HEK293T (cell line): ENCODE measurements around the gene CYP46A1.

Experiments
- CTBP1 ChIP-seq: fragments of 450-650 bp; IDR thresholded peaks from 2 replicates; pipeline ENCODE4 v1.6.1; 2016; ENCODE audit warnings: borderline replicate concordance
- FOXM1 ChIP-seq: fragments of 450-650 bp; IDR thresholded peaks from 2 replicates; pipeline ENCODE4 v1.6.1; 2017; ENCODE audit warnings: mild to moderate bottlenecking, borderline replicate concordance
- L3MBTL2 ChIP-seq: fragments of 450-650 bp; conservative IDR thresholded peaks from 2 replicates; pipeline ENCODE4 v1.6.1; 2016; ENCODE audit warnings: mild to moderate bottlenecking
- TARDBP ChIP-seq: fragments of 450-650 bp; IDR thresholded peaks from 2 replicates; pipeline ENCODE4 v1.6.1; 2016
- TF ChIP-seq, protein P1 (sequence below): fragments of 450-650 bp; IDR thresholded peaks from 2 replicates; pipeline ENCODE4 v1.6.1; 2016

DNA sequence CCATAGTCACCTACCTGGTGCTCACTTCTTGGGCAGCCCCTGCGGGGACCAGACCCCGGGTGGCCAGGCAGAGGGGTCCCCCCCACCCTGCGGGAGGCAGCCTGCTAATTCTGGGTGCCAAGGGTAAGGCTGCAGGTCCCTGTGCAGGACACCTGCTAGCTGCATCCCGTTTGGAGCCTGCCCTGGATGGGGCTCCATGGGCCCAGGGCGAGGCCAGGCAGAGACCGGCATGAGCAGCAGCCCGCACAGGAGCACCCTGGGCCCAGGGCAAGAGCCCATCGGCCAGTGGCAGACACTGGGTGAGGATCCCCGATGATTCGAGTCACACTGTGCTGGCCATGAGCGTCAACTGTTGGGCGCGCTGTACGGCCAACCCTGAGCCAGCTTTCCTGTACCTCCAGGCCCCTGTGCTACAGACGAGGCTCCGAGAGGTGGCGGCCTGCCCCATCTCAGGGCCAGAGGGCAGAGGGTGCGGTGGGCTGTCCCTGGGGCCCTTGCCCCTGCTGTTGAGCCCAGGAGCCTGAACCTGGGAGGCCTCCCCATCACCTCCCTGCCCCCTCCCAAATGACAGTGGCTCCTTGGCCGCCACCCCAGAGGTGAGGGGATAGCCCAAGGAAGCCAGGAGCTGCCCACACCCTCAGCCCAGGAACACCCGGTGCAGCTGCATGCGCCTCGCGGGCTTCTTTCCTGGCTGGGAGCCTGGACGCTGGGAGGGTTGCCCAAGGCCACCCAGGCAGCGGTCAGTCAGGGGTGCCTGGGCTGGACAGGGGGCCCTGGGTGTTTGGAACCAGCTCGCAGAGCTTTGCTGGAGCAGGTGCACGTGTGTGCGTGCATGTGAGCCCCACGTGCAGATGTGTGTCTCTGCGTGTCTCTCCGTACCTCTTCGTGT, 47.7 kb downstream of the CYP46A1 start:
- TF ChIP-seq TARDBP (no peak), L3MBTL2 (no peak), CTBP1 (no peak), FOXM1 (no peak)
- TF ChIP-seq, protein P1, sequence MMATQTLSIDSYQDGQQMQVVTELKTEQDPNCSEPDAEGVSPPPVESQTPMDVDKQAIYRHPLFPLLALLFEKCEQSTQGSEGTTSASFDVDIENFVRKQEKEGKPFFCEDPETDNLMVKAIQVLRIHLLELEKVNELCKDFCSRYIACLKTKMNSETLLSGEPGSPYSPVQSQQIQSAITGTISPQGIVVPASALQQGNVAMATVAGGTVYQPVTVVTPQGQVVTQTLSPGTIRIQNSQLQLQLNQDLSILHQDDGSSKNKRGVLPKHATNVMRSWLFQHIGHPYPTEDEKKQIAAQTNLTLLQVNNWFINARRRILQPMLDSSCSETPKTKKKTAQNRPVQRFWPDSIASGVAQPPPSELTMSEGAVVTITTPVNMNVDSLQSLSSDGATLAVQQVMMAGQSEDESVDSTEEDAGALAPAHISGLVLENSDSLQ: no peak
